Right lobe of liver (tissue), 6 donors: ENCODE results near the gene NPM1. TPM values are rescaled to one million over a fixed set of nuclear protein-coding genes. Genes with fewer than 3 reads are reported as not detected.

ENCODE experiments used
- ATAC-seq, 4 donors: fragments of 200-7000 bp; cut with Tn5 transposase; one replicate each; pipeline ENCODE4 v1.9.1; 2020; ENCODE audit warnings: mild to moderate bottlenecking in 4 of 4, moderate library complexity in 4 of 4
- DNase-seq, 3 donors: peaks; one replicate each; pipeline ENCODE4 v3.0.0-alpha.2; 2020
- H3K27ac ChIP-seq, 3 donors: fragments of 200-600 bp; one replicate each; pipeline ENCODE4 v1.8.0; 2022
- H3K27me3 ChIP-seq, 2 donors: fragments of 200-600 bp; one replicate each; pipeline ENCODE4 v1.8.0; 2022
- H3K36me3 ChIP-seq, 4 donors: fragments of 200-600 bp; sonication (generic) in 1 of 4; one replicate each; pipeline versions ENCODE4 v1.5.1 to v1.8.0; 2017 to 2022; ENCODE audit warnings: control low read depth in 1 of 4
- H3K4me1 ChIP-seq, 4 donors: fragments of 200-600 bp; sonication (generic) in 1 of 4; one replicate each; pipeline versions ENCODE4 v1.5.1 to v1.8.0; 2017 to 2022; ENCODE audit warnings: control low read depth in 1 of 4
- H3K4me3 ChIP-seq, 3 donors: fragments of 200-600 bp; one replicate each; pipeline ENCODE4 v1.8.0; 2022
- H3K9me3 ChIP-seq, 4 donors: fragments of 200-600 bp; sonication (generic) in 1 of 4; one replicate each; pipeline versions ENCODE4 v1.5.1 to v1.8.0; 2017 to 2022; ENCODE audit warnings: control low read depth in 1 of 4
- POLR2A ChIP-seq: fragments of 450-650 bp; IDR thresholded peaks from one replicate; pipeline ENCODE4 v1.6.1; 2017; ENCODE audit warnings: antibody characterized with exemption, mild to moderate bottlenecking
- WGBS: methylation state at CpG from one replicate; pipeline ENCODE4 v1.1.6; 2018; ENCODE audit warnings: low coverage, low lambda C conversion rate; ENCODE audit not compliant: insufficient coverage; ENCODE audit errors: missing lambda C conversion rate; 5-methylcytosine and 5-hydroxymethylcytosine counted together
- intact Hi-C, 2 donors: fragments of 100-400 bp; cut with DNase I; formaldehyde crosslinking; loops; one replicate each; pipeline versions ENCODE4 v1.11.2 to v1.14.1; 2022
- total RNA-seq, 6 experiments: library from RNA; depleted of rRNA in 2 of 6; stranded (reverse); fragments of >200 nt in 2 of 6; fragmentation: NEBNext Ultra II Directional in 3 of 6; extraction: Animal tissue kit (Norgen Biotek cat#: 25700) in 3 of 6; gene quantifications; one replicate each; pipeline versions ENCODE4 v1.1.0 to v1.2.4, GENCODE V29; 2016 to 2023
- TF ChIP-seq, protein P1 (sequence below), 4 donors: fragments of 200-600 bp in 3 of 4; fragments of 450-650 bp in 1 of 4; IDR thresholded peaks; one replicate each; pipeline versions ENCODE4 v1.5.1 to v1.8.0; 2016 to 2022; ENCODE audit warnings: antibody characterized with exemption in 4 of 4, mild to moderate bottlenecking in 2 of 4
- donor health status: DM: no; HTN: yes; CAD: no.
- donor health status: DM: no; HTN: no; CAD: no.
- donor health status: DM: no; HTN: no; CAD: no.
- donor health status: DM: no; HTN: yes; CAD: no.
- donor health status: DM: no; HTN: yes; CAD: no.

NPM1 gene
- total RNA-seq, 6 experiments from 2014 or later: 196 to 310 (median 258) TPM

GRCh38 chr5:171442287-171443042 is 54.8 kb downstream of the NPM1 start:
- ATAC-seq (no peak), DNase-seq (no peak)
- Histone ChIP-seq H3K4me1 (no peaks in the 10 kb centered on the region), H3K27ac (no peak overlapping the region), H3K36me3 (no peaks in the 10 kb centered on the region), H3K9me3 (no peaks in the 10 kb centered on the region), H3K27me3 (no peaks in the 10 kb centered on the region), H3K4me3 (no peak overlapping the region)
- intact Hi-C loops: no loop called here
- TF ChIP-seq, protein P1, sequence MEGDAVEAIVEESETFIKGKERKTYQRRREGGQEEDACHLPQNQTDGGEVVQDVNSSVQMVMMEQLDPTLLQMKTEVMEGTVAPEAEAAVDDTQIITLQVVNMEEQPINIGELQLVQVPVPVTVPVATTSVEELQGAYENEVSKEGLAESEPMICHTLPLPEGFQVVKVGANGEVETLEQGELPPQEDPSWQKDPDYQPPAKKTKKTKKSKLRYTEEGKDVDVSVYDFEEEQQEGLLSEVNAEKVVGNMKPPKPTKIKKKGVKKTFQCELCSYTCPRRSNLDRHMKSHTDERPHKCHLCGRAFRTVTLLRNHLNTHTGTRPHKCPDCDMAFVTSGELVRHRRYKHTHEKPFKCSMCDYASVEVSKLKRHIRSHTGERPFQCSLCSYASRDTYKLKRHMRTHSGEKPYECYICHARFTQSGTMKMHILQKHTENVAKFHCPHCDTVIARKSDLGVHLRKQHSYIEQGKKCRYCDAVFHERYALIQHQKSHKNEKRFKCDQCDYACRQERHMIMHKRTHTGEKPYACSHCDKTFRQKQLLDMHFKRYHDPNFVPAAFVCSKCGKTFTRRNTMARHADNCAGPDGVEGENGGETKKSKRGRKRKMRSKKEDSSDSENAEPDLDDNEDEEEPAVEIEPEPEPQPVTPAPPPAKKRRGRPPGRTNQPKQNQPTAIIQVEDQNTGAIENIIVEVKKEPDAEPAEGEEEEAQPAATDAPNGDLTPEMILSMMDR (IDR thresholded peaks at IDR 0.05): no peak
- no peak for TF ChIP-seq POLR2A
- 56% methylated on average over 10 of the region's 13 CpGs for WGBS

DNA sequence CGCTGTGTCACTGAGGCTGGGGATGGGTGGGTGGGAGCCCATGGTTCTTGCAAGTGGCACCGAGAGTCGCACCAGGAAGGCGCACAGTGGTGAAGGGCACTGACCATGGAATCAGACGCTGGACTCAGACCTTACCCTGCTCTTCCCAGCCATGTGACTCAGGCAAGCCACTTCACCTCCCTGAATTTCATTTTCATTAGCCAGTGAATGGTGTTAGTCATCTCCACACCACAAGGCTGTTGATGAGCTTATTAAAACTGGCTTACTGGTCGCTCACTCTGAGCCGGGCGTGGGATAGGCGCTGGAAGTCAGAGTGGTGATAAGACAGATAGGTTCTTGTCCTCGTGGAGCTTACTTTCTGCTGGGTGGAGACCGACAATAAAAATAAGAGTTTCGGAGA is 56.9 kb downstream of the NPM1 start:
- TF ChIP-seq POLR2A: no peak
- TF ChIP-seq, protein P1 (IDR thresholded peaks at IDR 0.05): no peak
- DNase-seq (no peak), ATAC-seq (no peak)
- no peaks in the 10 kb centered on the region for H3K4me1 ChIP-seq
- intact Hi-C loops: no loop called here
- WGBS: 76% methylated on average over 7 of the region's 12 CpGs
- no peaks in the 10 kb centered on the region for H3K36me3 ChIP-seq
- H3K9me3 ChIP-seq: no peaks in the 10 kb centered on the region
- no peak overlapping the region for H3K4me3 ChIP-seq
- no peak overlapping the region for H3K27ac ChIP-seq
- no peaks in the 10 kb centered on the region for H3K27me3 ChIP-seq

GRCh38 chr5:171445644-171446516 is 58.2 kb downstream of the NPM1 start:
- intact Hi-C loops: no loop called here
- Histone ChIP-seq H3K4me1 (no peaks in the 10 kb centered on the region), H3K27me3 (no peaks in the 10 kb centered on the region), H3K9me3 (no peaks in the 10 kb centered on the region), H3K36me3 (no peaks in the 10 kb centered on the region), H3K4me3 (no peak overlapping the region), H3K27ac (no peak overlapping the region)
- DNase-seq: no peak
- no peak for ATAC-seq
- 87% methylated on average over 9 of the region's 14 CpGs for WGBS
- TF ChIP-seq POLR2A: no peak
- TF ChIP-seq, protein P1 (IDR thresholded peaks at IDR 0.05): no peak

- no peaks in the 10 kb centered on the region for H3K36me3 ChIP-seq
- H3K4me1 ChIP-seq: no peaks in the 10 kb centered on the region
- no peak for DNase-seq
- intact Hi-C loops: no loop called here
- TF ChIP-seq POLR2A: no peak
- TF ChIP-seq, protein P1 (IDR thresholded peaks at IDR 0.05): no peak
- 89% methylated on average over 5 of the region's 5 CpGs for WGBS
- H3K27me3 ChIP-seq: no peaks in the 10 kb centered on the region
- H3K4me3 ChIP-seq: no peak overlapping the region
- no peak for ATAC-seq
- H3K27ac ChIP-seq: no peak overlapping the region
- H3K9me3 ChIP-seq: no peaks in the 10 kb centered on the region
Observed at GRCh38 chr5:171447226-171447625, 59.6 kb downstream of the NPM1 start.
